Measurements from ENCODE around the gene DNAJC30. TPM values are rescaled to one million over a fixed set of nuclear protein-coding genes. Genes with fewer than 3 reads are reported as not detected.
A peak's percentile ranks its signal among the peaks of the same experiment; 100 is the strongest.

Gene DNAJC30
- total RNA-seq, 1 donor from 2014 or later = 2.4 TPM

DNA sequence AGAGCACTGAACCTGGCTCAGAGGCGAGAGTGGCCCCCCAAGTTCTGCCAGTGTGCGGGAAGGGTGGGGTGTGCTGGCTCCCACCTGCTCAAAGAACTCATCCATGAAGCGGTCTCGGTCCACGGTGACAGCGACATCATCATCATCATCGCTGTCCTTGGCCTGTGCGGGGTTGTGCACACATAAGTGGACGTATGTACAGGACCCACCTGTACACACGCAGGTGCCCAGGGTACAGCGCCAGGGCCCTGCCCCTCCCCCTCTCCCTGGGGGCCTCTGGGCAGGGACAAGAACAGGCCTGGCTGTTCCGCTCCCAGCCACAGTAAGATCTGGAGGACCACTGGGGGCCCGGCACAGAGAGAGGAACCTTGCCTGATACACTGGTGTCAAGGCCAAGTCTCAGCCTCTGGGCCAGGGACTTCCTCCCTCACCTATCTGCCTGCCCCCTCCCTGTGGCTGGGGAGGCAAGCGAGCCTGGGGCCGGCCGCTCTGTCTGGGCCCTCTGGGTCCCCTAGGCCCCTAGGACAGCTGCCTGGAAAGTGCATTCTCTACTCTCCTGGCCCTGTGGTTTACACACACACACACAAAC lies 25.8 kb upstream of the DNAJC30 start:
- DNase-seq (ENCODE audit: low read depth in 2 of 2) = no peak

DNA sequence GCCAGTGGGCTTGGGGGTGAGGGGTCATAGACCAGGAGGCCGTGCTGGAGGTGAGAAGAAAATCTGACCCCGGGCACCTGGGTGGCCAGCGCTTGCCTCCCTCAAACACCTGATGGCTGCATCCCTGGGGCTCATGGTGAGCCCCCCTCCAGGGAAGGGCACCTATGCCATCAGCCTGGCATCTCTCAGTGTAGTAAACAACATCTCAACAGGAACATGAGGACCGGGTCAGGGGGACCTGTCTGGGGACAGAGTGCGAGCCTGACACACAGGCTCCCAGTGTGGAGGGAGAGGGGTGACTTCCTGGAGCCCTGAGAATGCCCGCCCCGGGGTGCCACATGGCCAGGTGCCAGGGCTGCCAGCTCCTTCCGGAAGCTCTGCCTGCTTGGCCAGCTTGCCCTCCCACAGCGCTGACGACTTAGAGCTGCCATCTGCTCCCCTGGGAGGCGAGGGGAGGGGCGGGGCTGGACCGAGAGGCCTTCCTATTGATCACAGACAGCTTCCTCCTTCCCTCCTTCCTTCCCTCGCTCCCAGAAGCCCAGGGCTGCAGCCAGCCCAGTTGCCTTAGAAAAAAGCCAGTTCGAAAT lies 23.9 kb upstream of the DNAJC30 start:
- DNase-seq (ENCODE audit: low read depth in 2 of 2) = peak in 1 of 2 donors; percentile 37

DNA sequence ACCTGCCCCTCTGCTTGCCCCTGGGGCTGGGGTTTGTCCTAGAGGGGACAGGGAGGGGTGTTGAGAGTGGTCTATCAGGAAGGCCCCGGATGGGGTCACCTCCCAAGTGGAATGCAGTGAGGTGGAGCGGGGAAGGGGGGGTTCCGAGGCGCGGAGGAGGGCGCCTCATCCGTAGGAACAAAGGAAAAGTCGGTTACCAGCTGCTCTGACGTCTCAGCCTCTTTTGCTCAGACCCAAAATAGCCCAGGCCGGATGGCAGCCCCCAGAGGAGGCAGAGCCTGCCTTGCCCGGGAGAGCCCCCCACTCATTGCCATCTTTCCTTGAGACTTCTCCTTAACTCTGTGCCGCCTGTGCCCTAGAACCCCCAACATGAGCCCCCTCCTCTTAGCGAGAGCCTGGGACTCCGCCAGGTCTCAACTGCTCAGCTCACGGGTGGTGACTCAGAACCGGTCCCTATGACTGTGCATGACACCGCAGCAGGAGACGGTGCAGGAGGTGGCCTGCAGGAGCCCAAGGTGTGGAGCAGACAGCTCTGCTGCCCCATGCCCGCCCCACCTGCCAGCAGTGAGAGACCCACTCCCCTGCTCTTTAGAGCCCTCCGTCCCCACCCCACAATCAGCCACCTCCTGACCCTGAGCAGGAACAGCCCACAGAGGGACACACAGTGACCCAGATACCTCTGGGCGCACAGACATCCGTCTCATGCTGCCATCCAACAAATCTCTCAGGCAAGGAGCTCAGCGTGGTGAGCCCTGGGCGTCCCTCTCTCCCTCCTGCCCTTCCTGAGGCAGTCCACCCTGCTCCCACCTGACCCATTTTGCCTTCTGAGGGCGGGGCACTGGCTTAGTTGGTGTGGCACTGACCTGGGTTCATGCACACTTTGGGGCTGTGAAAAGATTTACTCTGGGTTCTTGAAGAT lies 23.1 kb upstream of the DNAJC30 start:
- peak in 1 of 2 donors; percentile 56 for DNase-seq (ENCODE audit: low read depth in 2 of 2)

DNA sequence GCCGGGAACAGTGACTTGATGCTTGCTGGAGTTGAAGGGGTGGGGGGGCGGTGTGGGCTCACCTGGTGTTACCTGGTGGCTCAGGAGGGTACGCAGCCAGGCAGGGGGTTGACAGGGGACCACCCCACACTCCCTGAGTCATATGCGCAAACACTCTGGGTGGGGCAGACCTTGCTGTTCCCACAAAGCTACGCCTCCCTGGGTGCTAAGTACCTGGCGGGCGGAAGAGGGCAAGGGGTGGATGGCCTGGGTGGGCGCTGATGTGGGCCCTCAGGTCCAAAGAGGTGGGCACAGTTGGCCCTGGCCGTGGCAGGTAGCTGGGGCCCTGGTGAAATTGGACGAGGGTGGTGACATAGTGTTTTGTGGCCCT lies 22.3 kb upstream of the DNAJC30 start:
- DNase-seq (ENCODE audit: low read depth in 2 of 2) = no peak

DNA sequence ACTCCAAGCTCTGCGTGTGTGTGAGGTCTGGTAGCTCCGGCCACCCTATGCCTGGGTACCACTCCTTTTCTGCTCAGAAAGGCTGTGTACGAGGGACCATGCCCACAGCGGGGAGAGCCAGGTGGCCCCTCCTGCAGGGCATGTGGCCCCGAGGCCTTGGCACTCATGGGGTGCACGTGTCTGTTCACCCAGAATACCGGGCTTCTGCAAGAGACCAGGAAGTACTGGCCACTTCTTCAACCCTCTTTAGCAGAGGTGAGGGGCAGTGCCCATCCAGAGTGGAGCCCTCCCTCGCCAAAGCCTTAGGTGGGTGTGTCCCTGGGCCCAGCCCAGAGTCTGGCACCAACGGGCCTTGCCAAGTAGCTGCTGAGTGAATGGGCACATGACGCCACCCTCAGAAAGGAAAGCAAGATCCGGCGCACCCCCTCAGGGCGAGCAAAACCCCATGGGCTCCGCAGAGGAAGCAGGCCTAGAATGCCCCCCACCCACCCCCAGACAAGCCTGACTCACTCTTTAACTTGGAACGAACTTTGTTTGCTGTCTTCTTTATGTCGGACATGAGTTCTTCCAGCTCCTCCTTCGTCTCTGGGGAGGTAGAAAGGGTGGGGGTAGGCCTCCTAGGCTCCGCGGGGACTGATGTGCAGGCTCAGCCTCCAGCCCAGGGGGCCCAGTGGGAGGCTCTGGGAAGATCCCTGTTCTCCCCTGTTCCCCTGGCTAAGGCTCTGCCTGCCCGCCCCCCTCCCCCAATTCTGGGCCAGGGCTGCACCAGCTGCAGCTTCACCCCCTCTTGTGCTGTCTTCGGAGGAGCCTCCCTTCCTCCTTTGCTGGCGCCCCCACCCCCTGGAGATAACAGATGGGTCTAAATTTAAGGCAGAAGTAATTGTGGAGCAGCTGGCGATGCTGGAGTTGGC lies 21.6 kb upstream of the DNAJC30 start:
- peak in 1 of 2 donors; percentile 48 for DNase-seq (ENCODE audit: low read depth in 2 of 2)

DNA sequence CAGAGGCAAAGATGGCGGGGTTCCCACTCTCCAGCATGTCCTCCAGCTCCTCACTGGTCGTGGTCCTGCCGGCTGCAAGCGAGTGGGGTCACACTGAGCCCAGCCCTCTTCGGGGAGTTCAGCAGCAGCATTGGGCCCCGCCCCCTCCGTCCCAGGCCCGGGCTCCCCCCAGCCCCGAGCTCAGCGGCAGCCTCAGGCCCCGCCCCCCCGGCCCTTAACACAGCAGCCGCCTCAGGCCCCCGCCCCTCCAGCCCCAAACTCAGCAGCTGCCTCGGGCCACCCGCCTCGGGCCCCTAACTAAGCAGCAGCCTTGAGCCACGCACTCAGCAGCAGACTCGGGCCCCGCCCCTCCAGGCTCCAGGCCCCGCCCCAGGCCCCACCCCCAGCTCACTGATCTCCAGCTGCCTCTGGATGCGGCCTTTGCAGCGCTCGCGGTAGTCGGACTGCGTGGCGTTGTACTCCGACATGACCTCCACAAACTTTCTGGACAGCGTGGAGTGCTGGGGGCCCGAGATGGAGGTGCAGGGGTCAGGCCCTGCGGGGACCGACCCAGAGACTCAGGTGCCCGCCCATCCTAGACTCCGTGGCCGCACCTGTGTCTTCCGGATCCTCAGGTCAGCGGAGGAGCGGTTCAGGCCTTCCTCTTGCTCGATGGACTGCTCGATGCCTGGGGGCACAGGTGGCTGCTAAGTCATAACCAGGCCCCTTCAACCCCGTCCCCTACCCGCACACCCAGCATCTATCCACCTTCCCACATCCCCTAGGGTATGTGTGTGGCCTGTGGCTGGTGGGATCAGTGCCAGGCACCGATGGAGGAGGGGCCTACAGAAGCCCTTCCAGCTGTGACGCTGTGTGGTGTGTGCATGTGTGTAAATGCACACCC lies 20.7 kb upstream of the DNAJC30 start:
- DNase-seq (ENCODE audit: low read depth in 2 of 2) = peak; percentile 48

DNA sequence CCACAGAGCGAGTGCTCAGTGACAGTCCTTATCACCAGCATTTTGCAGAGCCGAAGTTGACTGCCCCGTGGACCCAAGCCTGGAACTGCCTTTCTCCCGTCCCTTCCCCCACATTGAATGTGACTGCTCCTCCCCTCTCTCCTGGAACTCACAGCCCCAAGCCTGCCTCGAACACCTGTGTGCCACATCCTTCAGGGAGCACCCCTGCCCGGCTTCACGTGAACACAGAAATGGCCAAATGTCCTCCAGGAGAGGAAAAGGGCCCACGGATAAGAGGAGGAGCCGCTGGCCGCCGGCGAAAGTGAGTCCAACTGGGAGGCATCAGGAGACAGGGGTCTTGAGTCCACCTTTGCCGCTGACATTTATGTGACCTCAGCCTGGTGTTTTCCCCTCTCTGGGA lies 20.0 kb upstream of the DNAJC30 start:
- DNase-seq (ENCODE audit: low read depth in 2 of 2) = no peak

DNA sequence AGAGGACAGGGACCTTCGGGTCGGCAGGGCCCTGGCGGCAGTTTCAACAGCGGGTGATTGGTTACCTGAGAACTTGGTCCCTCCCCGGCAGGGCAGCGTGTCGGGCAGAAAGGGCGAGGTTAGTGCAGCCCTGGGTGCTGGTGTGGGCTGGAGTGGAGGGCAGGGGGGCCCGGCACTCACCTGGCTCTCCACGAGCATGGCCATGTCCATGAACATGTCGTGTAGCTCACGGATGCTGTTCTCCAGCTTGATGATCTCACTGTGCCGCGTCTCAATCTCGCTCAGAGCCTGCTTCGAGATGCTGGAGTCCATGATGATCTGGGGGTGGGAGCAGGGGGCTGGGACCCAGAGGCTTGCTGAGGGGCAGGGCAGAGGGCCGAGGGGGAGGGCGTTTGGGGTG lies 19.4 kb upstream of the DNAJC30 start:
- no peak for DNase-seq (ENCODE audit: low read depth in 2 of 2)

DNA sequence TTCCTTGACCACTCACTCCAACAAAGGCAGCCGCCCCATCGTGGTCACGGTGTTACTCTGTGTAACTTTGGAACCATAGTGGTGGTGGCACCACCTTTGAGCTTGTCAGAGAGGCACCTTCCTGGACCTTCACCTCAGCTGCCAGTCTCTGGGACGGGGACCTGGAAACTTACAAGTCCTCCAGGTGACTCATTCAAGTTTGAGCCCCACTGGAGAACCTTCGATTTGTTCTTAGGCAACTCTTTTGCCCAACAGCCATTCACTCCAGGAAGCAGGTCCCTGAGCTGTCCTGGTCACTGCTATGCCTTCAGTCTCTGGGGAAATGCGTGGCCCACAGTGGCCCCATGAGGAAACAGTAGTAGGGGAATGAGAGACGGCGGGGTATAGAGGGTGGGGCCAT lies 19.0 kb upstream of the DNAJC30 start:
- DNase-seq (ENCODE audit: low read depth in 2 of 2) = no peak

DNA sequence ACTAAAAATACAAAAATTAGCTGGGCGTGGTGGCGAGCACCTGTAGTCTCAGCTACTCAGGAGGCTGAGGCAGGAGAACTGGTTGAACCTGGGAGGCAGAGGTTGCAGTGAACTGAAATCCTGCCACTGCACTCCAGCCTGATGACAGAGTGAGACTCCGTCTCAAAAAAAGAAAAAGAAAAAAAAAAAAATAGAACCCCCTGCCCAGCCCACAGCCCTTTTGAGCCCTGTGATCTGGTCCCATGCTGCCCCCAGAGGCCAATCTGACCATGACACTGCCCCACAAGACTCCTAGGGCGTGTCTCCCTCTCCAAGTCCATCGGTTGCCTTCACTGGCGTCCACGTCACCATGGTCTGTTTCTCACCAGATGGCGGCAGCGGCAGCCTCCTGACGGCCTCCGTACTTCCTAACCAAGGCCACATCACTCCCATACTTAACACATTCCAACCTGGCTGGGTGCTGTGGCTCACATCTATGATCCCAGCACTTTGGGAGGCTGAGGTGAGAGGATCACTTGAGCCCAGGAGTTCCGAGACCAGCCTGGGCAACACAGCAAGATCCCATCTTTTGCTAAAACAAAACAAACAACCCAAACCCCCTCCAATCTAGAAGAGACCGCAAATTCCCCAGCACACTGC lies 18.2 kb upstream of the DNAJC30 start:
- DNase-seq (ENCODE audit: low read depth in 2 of 2) = peak; percentile 41 to 74

DNA sequence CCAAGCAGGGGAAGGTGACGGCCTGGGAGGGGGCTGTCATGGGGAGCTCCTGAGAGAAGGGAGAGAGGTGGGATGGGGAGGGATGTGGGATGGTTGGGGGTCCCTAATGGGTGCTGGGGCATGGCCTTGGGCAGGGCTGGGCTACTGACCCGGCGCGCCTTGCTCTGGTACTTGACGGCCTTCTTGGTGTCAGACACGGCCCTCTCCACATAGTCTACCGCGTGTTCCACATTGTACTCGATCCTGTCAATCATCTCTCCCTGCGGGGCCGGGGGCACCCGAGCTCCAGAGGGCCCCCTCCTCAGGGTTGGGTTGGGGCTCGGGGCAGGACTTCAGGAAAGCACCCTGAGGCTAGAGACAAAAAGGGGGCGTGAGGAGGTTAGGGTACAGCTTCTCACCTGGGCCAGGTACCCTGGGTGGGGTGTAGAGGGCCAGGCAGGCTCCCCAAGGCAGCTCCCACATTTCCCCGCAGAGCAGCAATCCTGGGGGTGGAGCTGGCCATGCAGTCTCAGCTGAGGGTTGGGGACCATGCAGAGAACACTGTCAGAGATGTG lies 17.4 kb upstream of the DNAJC30 start:
- DNase-seq (ENCODE audit: low read depth in 2 of 2) = no peak

DNA sequence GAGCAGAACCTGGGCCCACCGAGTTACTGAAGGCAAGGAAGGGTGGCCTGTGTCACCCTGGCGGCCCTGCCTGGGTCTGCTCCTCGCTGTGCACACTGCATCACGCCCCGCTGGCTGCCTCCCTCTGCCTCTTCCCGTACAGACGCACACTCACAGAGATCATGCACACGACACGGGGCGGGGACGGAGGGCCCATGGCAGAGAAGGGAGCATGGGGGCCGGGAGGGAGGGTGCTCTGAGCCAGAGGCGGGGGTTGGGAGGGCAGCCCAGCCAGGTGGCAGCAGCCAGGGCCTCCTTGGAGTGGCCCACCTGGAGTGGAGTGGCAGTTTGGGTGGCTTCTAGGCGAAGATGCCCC lies 16.8 kb upstream of the DNAJC30 start:
- no peak for DNase-seq (ENCODE audit: low read depth in 2 of 2)

DNA sequence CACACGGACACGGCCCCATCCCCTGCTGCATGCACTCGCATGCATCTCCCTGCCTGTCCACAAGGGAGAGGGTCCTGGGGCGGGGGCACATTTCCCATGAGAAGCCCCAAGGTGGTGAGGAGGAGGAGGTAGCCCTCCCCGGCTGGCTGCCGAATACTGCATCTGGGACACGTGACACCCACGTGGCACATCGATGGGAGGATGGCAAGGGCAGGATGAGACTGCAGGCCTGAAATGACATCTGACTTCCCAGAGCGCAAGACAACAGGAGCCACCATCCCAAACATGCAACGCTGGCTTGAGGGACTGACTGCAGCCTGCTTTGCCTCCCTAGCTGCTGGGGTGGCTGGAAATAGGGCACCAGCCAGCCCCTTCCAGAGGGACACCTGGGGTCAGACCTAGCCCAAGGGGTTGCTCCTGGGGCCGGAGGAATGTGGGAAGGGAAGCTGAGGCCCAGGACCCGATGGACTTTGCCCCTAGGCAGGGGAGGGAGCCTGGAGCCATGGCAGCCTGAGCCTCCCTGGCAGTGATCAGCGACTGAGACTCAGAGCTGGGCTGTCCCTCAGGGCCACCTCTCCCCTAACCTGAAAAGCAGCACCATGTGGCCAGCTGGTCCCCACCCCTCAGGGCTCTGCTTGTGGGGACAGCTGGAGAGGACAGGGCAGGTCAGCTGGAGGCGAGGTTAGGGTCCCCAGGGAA lies 16.3 kb upstream of the DNAJC30 start:
- DNase-seq (ENCODE audit: low read depth in 2 of 2) = no peak

DNA sequence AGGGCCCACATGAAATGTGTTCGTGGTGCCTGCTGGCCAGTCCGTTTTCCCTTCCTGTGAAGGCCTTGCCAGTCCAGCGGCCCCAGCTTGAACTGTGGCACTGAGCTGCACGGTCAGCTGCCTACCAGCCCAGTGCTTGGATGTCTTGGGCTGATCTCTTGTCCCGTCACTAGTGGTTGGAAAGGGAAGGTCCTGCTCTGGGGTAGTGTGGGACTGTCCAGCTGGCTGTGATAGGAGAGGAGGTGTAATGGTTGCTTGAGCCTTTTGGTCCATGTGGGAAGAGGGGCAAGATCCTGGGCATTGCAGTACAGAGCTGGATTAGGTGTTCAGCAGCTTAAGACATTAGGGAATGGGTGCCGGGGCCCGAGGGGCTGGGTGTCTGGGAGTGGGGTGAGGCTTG lies 15.2 kb upstream of the DNAJC30 start:
- DNase-seq (ENCODE audit: low read depth in 2 of 2) = no peak

DNA sequence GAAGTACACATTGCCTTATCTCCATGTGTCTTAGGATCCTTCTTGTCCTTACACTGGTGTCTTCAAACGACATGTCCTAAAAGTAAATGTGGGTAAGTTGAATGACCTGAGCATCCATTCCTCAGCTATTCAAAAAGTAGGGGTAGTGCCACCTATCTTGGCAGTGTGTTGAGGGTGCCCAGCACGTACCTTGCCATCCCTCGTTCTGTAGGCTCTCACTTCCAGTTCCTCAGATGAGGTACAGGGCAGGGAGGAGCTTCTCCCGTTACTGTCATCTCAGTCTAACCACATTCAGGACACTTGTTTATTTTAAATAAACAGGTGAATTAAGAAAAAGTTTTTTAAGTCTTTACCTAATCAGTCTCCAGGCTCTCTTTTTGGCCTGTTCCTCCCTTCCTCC lies 13.1 kb upstream of the DNAJC30 start:
- DNase-seq (ENCODE audit: low read depth in 2 of 2) = no peak

DNA sequence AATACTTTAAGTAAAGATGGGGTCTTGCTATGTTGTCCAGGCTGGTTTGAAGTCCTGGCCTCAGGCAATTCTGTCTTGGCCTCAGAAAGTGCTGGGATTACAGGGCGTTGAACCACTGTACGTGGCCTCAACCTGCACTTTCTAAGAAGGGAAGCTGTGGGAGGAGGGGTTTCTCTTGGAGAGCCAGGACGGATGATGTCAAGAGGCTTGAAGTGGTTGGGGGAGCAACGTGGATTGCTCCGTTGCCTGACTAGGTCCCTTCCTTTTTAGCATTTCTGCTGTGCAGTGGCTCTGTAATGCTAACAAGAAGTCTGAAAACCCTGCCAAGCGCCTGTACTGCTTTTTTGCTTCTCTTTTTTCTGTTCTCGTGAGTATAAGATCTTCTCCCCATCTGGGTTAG lies 7.4 kb upstream of the DNAJC30 start:
- DNase-seq (ENCODE audit: low read depth in 2 of 2) = no peak

DNA sequence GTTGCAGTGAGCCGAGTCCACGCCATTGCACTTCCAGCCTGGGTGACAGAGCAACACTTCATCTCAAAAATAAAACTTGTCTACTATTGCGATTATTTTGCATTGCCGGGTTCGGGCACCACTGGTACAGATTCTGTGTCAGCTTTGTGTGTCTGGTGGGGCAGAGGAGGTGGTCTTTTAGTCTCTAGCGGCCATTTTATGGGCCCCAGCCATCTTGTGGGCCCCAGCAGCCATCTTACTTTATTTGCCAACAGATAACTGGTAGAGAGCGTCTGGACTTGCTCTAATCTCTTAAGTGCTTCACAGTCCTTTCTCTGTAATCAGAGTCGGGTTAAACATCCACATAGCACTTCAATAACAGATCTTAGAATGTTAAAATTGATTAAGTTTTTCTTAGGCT lies 5.0 kb upstream of the DNAJC30 start:
- DNase-seq (ENCODE audit: low read depth in 2 of 2) = no peak

DNA sequence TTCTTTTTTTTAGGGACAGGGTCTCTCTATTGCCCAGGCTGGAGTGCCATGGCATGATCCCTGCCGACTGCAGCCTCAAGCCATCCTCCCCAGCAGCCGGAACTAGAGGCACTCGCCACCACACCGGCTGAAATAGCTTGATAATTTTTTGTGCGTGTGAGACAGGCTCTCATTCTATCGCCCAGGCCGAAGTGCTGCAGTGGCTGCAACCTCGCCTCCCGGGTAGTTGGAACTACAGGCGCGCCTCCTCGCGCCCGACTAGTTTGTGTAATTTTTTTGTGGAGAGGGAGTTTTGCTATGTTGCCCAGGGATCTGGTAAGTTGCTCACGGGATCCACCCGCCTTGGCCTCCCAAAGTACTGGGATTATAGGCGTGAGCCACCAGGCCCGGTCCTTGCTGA lies 2.1 kb upstream of the DNAJC30 start:
- DNase-seq (ENCODE audit: low read depth in 2 of 2) = no peak
